HL-60/S4 treated with phorbol 12-myristate 13-acetate at 8.2 ng/mL for 4 days and 3 days (cell line): ENCODE measurements around the gene NEB.

ENCODE experiments used
- in situ Hi-C: fragments of 300-500 bp; cut with MboI; formaldehyde crosslinking; loops from 2 replicates; pipeline ENCODE4 v1.15.0; 2022; ENCODE audit warnings: low sequenced_read_pairs

Gene NEB

DNA sequence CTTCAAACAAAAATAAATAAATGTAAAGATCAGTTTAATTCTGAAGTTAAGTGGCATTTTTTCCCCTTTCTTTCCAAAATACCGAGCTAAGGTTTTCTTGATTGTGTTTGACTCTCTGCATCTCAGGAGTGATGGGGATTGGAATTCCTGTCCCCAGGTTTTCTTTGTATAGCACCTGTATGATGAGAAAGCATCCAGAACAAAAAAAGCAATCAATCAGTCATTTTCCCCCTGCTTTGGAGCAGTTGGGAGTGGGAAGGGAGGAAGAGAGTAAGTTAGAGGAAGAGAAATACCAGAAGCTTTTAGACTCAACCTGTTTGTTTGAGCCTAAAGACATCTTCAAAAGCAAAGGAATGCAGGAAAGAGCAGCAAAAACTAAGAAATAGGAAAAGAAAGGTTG is 236.1 kb downstream of the NEB start:
- in situ Hi-C loops: no loop called here

DNA sequence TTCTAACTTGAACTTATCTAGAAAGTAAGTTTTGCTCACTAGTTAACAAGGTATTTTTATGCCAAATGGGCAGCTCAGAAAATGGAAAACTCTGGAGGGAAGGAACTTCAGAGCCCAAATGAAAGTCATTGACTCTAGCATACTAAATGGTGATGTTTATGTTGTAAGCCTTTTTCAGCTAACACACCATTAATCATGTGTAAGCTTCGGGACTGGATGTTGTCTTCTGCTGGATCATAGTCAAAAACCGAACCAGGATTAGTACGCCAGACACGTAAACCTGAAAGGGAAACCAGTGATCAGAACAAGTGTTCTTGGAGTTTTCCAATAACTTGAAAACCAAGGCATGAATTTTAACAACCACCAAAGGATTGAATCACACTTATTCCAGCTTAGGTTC is 242.8 kb downstream of the NEB start:
- in situ Hi-C loops: no loop called here

DNA sequence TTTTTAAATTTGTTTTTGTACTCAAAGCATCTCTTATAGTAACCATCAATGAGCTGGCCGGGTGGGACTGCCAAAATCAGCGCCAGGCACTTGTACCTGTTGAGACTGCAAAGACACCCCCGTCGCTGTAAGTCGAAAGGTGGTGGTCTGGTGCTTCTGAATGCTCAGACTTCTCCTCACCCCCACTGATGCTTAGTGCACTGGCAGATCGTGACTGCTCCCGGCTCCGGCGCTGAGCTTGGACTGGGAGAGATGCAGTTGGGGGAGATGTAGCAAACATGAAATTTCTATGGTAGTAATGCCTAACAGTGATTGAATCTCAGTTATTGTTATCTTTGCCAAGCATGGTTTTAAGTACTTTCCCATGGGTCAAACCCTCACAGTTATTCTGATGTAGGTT is 244.0 kb downstream of the NEB start:
- in situ Hi-C loops: no loop called here

DNA sequence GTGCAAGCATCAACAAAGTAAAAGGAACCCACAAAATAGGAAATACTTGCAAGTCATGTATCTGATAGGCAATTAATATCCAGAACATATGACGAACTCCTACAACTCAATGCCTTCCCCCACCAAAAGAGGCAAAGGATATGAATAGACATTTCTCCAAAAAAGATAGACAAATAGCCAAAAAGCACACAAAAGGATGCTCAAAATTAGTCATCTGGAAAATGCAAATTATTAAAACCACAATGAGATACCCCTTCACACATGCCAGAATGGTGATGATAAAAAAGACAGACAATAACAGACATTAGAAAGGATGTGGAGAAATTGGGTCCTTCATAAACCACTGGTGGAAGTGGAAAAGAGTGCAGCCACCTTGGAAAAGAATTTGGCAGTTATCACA is 248.2 kb downstream of the NEB start:
- in situ Hi-C loops: no loop called here

DNA sequence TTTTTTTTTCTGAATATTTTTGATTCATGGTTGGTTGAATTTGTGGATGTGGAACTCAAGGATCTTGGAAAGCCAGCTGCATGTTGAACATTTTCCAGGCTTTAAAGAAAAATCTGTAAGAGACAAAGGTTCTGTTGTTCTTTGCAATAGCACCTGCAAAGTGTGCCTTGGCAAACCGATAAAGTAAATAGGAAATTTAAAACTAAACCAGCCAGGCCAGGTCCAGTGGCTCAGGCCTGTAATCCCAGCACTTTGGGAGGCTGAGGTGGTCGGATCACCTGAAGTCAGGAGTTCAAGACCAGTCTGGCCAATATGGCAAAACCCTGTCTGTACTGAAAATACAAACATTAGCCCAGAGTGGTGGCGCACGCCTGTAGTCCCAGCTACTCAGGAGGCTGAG is 250.2 kb downstream of the NEB start:
- in situ Hi-C loops: no loop called here

DNA sequence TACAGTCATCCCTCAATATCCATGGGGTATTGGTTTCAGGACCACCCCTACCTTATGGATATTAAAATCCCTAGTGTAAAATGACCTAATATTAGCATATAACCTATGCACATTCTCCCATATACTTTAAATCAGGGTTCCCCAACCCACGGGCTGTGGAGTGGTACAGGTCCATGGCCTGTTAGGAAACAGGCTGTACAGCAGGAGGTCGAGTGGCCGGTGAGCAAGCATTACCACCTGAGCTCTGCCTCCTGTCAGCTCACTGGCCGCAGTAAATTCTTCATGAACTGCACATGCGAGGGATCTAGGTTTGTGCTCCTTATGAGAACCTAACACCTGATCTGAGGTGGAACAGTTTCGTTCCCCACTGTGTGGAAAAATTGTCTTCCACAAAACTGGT is 250.7 kb downstream of the NEB start:
- in situ Hi-C loops: no loop called here

DNA sequence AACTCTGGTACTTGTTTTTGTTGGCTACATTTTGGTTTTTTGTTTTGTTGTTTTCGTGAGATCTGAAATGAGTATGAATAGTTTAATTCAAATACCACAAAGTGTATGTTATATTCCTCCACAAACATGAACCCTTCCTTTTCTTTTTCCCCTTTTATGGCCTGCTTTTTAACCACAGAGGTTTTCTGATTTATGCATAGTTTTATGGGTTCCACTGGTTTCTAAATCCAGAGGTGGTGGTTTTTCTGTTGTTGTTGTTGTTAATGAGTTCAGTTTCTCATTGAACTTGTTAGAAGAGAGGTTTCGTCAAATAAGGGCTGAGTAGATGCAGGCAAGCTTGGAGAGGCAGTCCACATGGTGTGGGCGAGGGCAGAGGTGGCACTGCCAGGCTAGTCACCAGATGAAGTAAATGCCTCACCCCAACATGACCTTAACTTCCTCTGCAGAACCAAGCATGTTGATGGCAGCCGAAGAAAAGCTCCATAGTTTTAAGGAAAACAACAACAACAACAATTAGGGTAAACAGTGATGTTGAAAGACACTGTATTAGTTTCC is 252.0 kb downstream of the NEB start:
- in situ Hi-C loops: no loop called here

DNA sequence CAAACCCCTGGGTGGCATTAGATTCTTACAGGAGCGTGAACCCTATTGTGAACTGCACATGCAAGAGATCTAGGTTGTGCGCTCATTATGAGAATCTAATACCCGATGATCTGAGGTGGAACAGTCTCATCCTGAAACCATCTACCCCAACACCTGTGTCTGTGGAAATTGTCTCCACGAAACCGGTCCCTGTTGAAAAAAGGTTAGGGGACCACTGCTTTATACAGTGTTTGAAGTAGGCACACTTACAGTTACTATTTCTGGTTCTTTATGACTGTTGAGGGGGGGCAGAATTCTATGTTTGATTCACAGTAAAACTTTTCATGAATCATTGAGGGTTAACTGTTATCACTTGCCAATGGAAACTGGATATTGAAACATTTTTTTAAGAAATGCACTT is 252.5 kb downstream of the NEB start:
- in situ Hi-C loops: no loop called here

DNA sequence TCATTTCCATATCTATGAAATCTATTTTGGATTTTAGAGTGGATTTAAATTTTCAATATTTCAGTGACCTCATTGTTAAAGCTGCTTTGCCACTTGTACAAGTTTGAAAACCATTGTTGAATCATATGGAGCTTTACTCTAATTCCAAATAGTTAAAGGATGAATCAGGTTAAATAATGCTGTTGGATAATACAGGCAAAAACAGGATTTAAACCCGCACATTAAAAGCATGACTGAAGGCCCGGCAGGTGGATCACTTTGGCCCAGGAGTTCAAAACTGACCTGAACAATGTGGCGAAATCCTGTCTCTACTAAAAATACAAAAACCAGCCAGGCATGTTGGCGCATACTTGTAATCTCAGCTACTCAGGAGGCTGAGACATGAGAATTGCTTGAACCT is 256.3 kb downstream of the NEB start:
- in situ Hi-C loops: no loop called here

DNA sequence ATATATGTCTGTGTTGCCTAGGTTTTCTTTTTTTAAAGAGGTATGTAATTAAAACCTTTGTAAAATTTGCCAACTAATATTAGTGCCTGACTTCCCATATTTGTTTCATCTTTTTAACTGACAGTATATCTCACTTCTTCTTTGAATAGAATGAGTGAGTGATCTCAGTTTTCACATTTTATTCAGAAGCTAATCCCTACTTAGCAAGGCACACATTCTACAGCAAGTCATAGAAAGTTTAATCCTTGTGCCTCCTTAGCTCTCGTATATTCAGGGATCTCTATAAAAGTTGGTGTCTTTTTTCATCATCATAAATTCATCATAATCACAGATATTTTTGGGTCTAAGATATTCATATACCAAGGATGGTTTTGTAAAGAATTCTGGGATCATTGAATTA is 258.0 kb downstream of the NEB start:
- in situ Hi-C loops: no loop called here

DNA sequence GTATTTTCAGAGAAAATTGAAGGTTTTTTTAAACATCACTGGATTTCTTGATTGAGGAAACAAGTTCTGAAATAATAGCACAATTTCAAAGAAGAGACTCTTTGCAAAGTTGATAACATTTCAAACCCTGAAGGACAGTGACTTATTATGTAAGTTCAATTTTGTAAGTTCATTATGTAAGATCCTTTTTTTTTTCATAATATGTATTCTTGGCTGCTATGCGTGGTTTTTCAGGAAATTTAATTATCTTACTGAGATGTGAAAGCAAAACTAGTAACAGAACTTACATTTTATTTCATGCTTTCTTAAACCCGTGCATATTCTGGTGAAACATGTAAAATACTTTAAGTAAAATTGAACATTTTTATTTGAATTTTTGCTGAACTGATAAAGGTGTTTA is 259.2 kb downstream of the NEB start:
- in situ Hi-C loops: no loop called here

DNA sequence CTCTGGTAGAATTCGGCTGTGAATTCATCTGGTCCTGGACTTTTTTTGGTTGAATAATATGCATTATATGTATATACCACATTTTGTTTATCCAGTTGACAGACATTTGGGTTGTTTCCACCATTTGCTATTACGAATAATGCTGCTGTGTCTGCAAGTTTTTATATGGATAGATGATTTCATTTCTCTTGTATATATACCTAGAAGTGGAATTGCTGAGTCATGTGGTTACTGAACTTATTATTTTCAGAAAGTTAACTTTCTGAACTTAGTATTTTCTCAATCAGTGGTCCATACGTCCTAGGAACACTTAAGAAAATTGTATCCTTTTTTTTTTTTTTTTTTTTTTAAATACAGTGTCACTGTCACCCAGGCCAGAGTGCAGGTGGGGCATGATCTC is 261.3 kb downstream of the NEB start:
- in situ Hi-C loops: loop anchor here (25.0 kb wide), 1 partner anchor 1189 kb away; no protein-coding TSS in a partner anchor

DNA sequence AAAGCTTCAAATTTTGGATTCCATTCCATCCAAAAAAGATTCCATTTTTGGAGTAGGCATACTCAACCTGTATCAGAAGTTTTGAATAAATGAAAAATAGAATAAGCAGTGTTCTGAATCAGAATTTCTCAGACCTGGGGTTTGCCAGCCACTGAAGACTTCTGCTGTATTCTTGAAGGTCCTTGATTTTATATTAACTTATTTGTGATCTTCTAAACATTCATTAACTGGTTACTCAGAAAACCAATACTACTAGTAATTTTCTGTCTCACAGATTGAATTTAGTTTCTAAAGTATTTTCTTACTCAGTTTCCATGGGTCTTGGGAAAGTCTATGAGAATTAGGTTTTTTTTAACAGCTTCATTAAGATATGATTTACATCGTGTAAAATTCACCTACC is 263.7 kb downstream of the NEB start:
- in situ Hi-C loops: loop anchor here (25.0 kb wide), 1 partner anchor 1192 kb away; no protein-coding TSS in a partner anchor

DNA sequence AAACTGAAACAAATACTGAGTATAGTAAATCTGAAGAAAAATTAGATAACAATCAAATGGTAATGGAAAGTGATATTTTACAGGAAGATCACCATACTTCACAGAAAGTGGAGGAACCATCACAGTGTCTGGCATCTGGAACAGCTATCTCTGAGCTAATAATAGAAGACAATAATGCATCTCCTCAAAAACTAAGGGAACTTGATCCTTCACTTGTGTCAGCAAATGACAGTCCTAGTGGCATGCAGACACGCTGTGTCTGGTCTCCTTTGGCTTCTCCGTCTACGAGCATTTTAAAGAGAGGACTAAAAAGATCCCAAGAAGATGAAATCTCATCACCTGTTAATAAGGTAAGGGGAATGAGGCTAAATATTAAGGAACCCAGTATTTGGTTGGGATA is 268.5 kb downstream of the NEB start:
- in situ Hi-C loops: loop anchor here (25.0 kb wide), 1 partner anchor 1197 kb away; no protein-coding TSS in a partner anchor

DNA sequence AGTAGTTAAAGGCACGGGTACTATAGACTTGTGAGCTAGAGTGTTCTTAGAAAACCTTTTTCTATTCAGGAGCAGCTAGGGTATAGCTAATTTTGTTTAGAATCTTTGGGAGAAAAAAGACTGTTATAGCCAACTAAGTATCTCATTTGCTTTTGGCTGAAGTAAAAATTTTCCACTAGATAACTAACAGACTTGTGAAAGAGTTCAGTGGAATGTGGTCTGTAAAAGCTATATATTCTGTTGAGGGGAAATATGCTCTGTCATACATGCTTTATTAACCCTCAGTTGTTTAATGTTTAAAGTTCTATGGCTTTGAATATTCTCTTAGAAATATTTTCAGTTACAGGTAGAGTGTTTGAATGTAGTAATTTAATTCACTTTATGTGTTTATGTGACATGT is 274.9 kb downstream of the NEB start:
- in situ Hi-C loops: loop anchor here (25.0 kb wide), 1 partner anchor 1203 kb away; no protein-coding TSS in a partner anchor

DNA sequence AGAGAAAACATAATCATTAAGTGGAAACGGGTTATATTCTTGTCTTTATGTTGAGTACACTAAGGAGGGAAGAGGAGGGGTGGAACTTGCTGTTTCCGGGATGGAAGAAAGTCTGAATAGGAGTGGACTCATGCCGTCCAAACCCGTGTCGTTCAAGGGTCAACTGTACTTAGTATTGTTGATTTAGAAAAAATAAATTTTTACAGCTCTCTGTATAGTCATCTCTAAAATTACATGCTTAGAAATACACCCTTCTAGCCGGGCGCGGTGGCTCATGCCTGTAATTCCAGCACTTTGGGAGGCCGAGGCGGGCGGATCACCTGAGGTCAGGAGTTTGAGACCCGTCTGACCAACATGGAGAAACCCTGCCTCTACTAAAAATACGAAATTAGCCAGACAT is 295.1 kb downstream of the NEB start:
- in situ Hi-C loops: no loop called here

DNA sequence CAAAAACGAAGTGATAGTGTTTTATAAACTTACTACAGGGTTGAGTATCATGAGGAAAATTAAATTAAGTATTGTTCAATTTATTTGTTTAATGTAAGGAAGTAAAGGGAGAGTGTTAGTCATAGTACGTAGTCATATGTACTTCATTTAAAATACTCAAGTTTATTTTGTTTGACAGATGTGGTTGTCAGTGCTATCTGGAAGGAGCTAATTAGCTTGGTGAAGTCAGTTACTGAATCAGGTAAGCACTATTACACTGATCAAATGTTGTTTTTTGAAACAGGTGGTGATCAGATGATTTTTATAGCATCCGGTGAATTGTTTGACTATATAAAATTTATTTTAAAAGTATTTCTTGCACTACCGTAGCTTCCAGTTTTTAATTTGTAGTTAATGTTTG is 295.8 kb downstream of the NEB start:
- in situ Hi-C loops: no loop called here

DNA sequence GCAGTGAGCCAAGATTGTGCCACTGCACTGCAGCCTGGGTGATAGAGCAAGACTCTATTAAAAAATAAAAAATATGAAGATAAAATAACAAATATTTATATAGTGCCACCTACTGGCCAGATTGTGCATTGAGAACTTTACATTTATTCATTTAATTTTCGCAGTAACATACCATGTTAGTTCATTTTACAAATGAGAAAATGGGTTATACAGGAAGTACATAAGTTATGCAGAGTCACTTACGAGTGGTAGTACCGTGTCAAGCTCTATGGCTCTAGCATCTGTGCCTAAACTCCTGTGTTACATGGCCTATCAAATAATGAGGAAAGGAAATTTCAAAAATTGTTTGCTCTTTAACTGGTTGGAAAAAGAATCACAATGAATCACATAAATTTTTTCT is 296.6 kb downstream of the NEB start:
- in situ Hi-C loops: no loop called here
